Kidney epithelial cell (primary cell): ENCODE results near the gene SIGLEC9. TPM values are rescaled to one million over a fixed set of nuclear protein-coding genes. Genes with fewer than 3 reads are reported as not detected.

Experiments
- DNase-seq: peaks from one replicate; pipeline ENCODE4 v3.0.0-alpha.2; 2010; ENCODE audit warnings: low read depth
- H3K27me3 ChIP-seq: 2 replicates; pipeline ENCODE4 v1.6.0; 2011; ENCODE audit warnings: low read length; ENCODE audit not compliant: control insufficient read depth, insufficient read depth
- H3K36me3 ChIP-seq: 2 replicates; pipeline ENCODE4 v1.5.1; 2011; ENCODE audit warnings: low read length; ENCODE audit not compliant: control insufficient read depth, insufficient read depth
- H3K4me3 ChIP-seq: 2 replicates; pipeline ENCODE4 v1.5.1; 2011; ENCODE audit warnings: low read depth, mild to moderate bottlenecking, control low read depth, low read length
- CTCF ChIP-seq: IDR thresholded peaks from 2 replicates; pipeline ENCODE4 v1.5.1; 2011; ENCODE audit warnings: mild to moderate bottlenecking, moderate library complexity, low read length, control low read depth, inconsistent platforms; ENCODE audit not compliant: insufficient read depth, poor library complexity, severe bottlenecking
- total RNA-seq: library from RNA; depleted of rRNA; stranded (reverse); fragments of >200 nt; gene quantifications from 2 replicates; pipeline ENCODE4 v1.2.3, GENCODE V29; 2015

SIGLEC9 gene
- total RNA-seq, 1 donor from 2014 or later = 0.13 TPM

GRCh38 chr19:51143486-51143885 is 18.8 kb downstream of the SIGLEC9 start:
- no peaks in the 10 kb centered on the region for H3K27me3 ChIP-seq
- no peak for DNase-seq
- no peak for TF ChIP-seq CTCF

GRCh38 chr19:51144482-51145045 is 19.9 kb downstream of the SIGLEC9 start:
- no peaks in the 10 kb centered on the region for H3K36me3 ChIP-seq
- no peak for TF ChIP-seq CTCF
- no peak for DNase-seq
- H3K4me3 ChIP-seq = no peak overlapping the region
- no peaks in the 10 kb centered on the region for H3K27me3 ChIP-seq

More at GRCh38 chr19:51143486-51143885, 18.8 kb downstream of the SIGLEC9 start:
- H3K4me3 ChIP-seq = no peak overlapping the region
- H3K36me3 ChIP-seq = no peaks in the 10 kb centered on the region

- TF ChIP-seq CTCF = no peak
- Histone ChIP-seq H3K4me3 (no peak overlapping the region), H3K36me3 (no peaks in the 10 kb centered on the region), H3K27me3 (no peaks in the 10 kb centered on the region)
- no peak for DNase-seq
These were observed 21.3 kb downstream of the SIGLEC9 start for GRCh38 chr19:51145916-51146493.

- no peak for TF ChIP-seq CTCF
- DNase-seq = no peak
- Histone ChIP-seq H3K4me3 (no peak overlapping the region), H3K27me3 (no peaks in the 10 kb centered on the region), H3K36me3 (no peaks in the 10 kb centered on the region)
These were observed 22.0 kb downstream of the SIGLEC9 start for GRCh38 chr19:51146751-51147150.

GRCh38 chr19:51147663-51148062 is 23.0 kb downstream of the SIGLEC9 start:
- no peak for DNase-seq
- Histone ChIP-seq H3K27me3 (no peaks in the 10 kb centered on the region), H3K36me3 (no peaks in the 10 kb centered on the region), H3K4me3 (no peak overlapping the region)
- TF ChIP-seq CTCF = no peak

- no peak for DNase-seq
- TF ChIP-seq CTCF = no peak
- H3K4me3 ChIP-seq = no peak overlapping the region
- H3K27me3 ChIP-seq = no peaks in the 10 kb centered on the region
- H3K36me3 ChIP-seq = no peaks in the 10 kb centered on the region
These were observed 23.9 kb downstream of the SIGLEC9 start for GRCh38 chr19:51148580-51148979.
